ENCODE results near the gene UTP15.

UTP15 gene

GRCh38 chr5:73565139-73565968 is at the start of gene UTP15, which contains the start of gene ANKRA2:
Gene UTP15 (plus strand): TSS chr5:73565743. CDS start chr5:73567345, 1,602 bp downstream.
Gene ANKRA2 (minus strand): TSS chr5:73565639. CDS start chr5:73562881, 2,758 bp downstream.
- DNase-seq (ENCODE audit: low read depth in 2 of 2), result peak; percentile 96 to 97

GRCh38 chr5:73519531-73520283 is 45.8 kb upstream of the UTP15 start:
- DNase-seq (ENCODE audit: low read depth in 2 of 2), result peak; percentile 50 to 53

GRCh38 chr5:73522989-73523388 is 42.6 kb upstream of the UTP15 start:
- no peak for DNase-seq (ENCODE audit: low read depth in 2 of 2)

GRCh38 chr5:73523861-73524260 is 41.7 kb upstream of the UTP15 start:
- DNase-seq (ENCODE audit: low read depth in 2 of 2), result no peak

- DNase-seq (ENCODE audit: low read depth in 2 of 2), result no peak
These were observed 39.8 kb upstream of the UTP15 start for GRCh38 chr5:73525606-73526203.

GRCh38 chr5:73528248-73528647 is 37.3 kb upstream of the UTP15 start:
- DNase-seq (ENCODE audit: low read depth in 2 of 2), result no peak

GRCh38 chr5:73529081-73529480 is 36.5 kb upstream of the UTP15 start:
- DNase-seq (ENCODE audit: low read depth in 2 of 2), result no peak

GRCh38 chr5:73531356-73531755 is 34.2 kb upstream of the UTP15 start:
- no peak for DNase-seq (ENCODE audit: low read depth in 2 of 2)

GRCh38 chr5:73532195-73532594 is 33.3 kb upstream of the UTP15 start:
- no peak for DNase-seq (ENCODE audit: low read depth in 2 of 2)

- DNase-seq (ENCODE audit: low read depth in 2 of 2), result no peak
These were observed 31.4 kb upstream of the UTP15 start for GRCh38 chr5:73534011-73534644.

GRCh38 chr5:73534971-73535370 is 30.6 kb upstream of the UTP15 start:
- no peak for DNase-seq (ENCODE audit: low read depth in 2 of 2)

- no peak for DNase-seq (ENCODE audit: low read depth in 2 of 2)
These were observed 25.8 kb upstream of the UTP15 start for GRCh38 chr5:73539730-73540129.

- DNase-seq (ENCODE audit: low read depth in 2 of 2), result no peak
These were observed 25.4 kb upstream of the UTP15 start for GRCh38 chr5:73540192-73540591.

- DNase-seq (ENCODE audit: low read depth in 2 of 2), result no peak
These were observed 23.5 kb upstream of the UTP15 start for GRCh38 chr5:73542020-73542419.

- DNase-seq (ENCODE audit: low read depth in 2 of 2), result no peak
These were observed 20.8 kb upstream of the UTP15 start for GRCh38 chr5:73544429-73545402.

GRCh38 chr5:73545403-73545779 is 20.2 kb upstream of the UTP15 start:
- no peak for DNase-seq (ENCODE audit: low read depth in 2 of 2)

- DNase-seq (ENCODE audit: low read depth in 2 of 2), result no peak
These were observed 15.5 kb upstream of the UTP15 start for GRCh38 chr5:73550016-73550415.

- DNase-seq (ENCODE audit: low read depth in 2 of 2), result no peak
These were observed 12.9 kb upstream of the UTP15 start for GRCh38 chr5:73552642-73553041.

GRCh38 chr5:73558950-73559349 is 6.6 kb upstream of the UTP15 start:
- DNase-seq (ENCODE audit: low read depth in 2 of 2), result no peak

GRCh38 chr5:73564018-73564417 is 1.5 kb upstream of the UTP15 start:
- DNase-seq (ENCODE audit: low read depth in 2 of 2), result no peak

- no peak for DNase-seq (ENCODE audit: low read depth in 2 of 2)
These were observed 868 bp upstream of the UTP15 start for GRCh38 chr5:73564675-73565074.

Data from stimulated activated CD8-positive, alpha-beta memory T cell treated with anti-CD3 and anti-CD28 coated beads, Interleukin-15, amount 100 ng/mL, for 48 hours (primary cell).